ENCODE measurements around the gene GCC2.

GRCh38 chr2:108446703-108447102, 2.3 kb upstream of the GCC2 start:
- no peak for TF ChIP-seq CTCF (IDR thresholded peaks at IDR 0.05; ENCODE audit: poor library complexity, severe bottlenecking)
- TF ChIP-seq SMC3 (conservative IDR thresholded peaks at IDR 0.05; ENCODE audit: poor library complexity), result no peak
- no peak for TF ChIP-seq TAF1 (IDR thresholded peaks at IDR 0.05; ENCODE audit: low read depth)
- no peak for TF ChIP-seq RAD21 (conservative IDR thresholded peaks at IDR 0.05)

Measured in neural cell (in vitro differentiated cells).